Thyroid gland (tissue), 4 donors: ENCODE measurements around the gene SZRD1. TPM values are rescaled to one million over a fixed set of nuclear protein-coding genes. Genes with fewer than 3 reads are reported as not detected.
"Not testable (repeated sequence)": the region's sequence is repeated elsewhere in the genome, so short reads cannot be mapped to it uniquely, and the experiment has no call there.

Experiments used
- DNase-seq, 2 donors: peaks; one replicate each; pipeline ENCODE4 v3.0.0-alpha.2; 2019
- H3K27ac ChIP-seq, 3 donors: fragments of 200-600 bp; sonication (generic); 1 replicate in 2 of 3; 2 replicates in 1 of 3; pipeline ENCODE4 v1.5.1; 2016 to 2019; ENCODE audit warnings: mild to moderate bottlenecking in 1 of 3, moderate library complexity in 1 of 3
- H3K27me3 ChIP-seq: fragments of 200-600 bp; sonication (generic); one replicate; pipeline ENCODE4 v1.5.1; 2019
- H3K36me3 ChIP-seq, 2 donors: fragments of 200-600 bp; sonication (generic); one replicate each; pipeline ENCODE4 v1.5.1; 2016 to 2019
- H3K4me1 ChIP-seq, 2 donors: fragments of 200-600 bp; sonication (generic); one replicate each; pipeline ENCODE4 v1.5.1; 2017 to 2019
- H3K4me3 ChIP-seq, 3 donors: fragments of 200-600 bp; sonication (generic); replicated peaks in 1 of 3; 1 replicate in 2 of 3; 2 replicates in 1 of 3; pipeline ENCODE4 v1.5.1; 2016; ENCODE audit warnings: mild to moderate bottlenecking in 1 of 3
- H3K9me3 ChIP-seq: fragments of 200-600 bp; sonication (generic); one replicate; pipeline ENCODE4 v1.5.1; 2017
- POLR2A ChIP-seq, 2 donors: fragments of 450-650 bp; IDR thresholded peaks; one replicate each; pipeline ENCODE4 v1.6.1; 2017; ENCODE audit warnings: antibody characterized with exemption in 2 of 2, mild to moderate bottlenecking in 2 of 2, moderate library complexity in 1 of 2
- WGBS, 2 donors: methylation state at CpG; one replicate each; pipeline ENCODE4 v1.1.5; 2017; 5-methylcytosine and 5-hydroxymethylcytosine counted together
- intact Hi-C: fragments of 100-400 bp; cut with DNase I; formaldehyde crosslinking; loops from one replicate; pipeline ENCODE4 v1.15.1; 2023
- total RNA-seq, 4 donors: library from RNA; depleted of rRNA; stranded (reverse); fragments of >200 nt; gene quantifications; one replicate each; pipeline ENCODE4 v1.2.3, GENCODE V29; 2016
- TF ChIP-seq, protein P1 (sequence below), 6 experiments: fragments of 200-600 bp in 3 of 6; fragments of 450-650 bp in 3 of 6; sonication (generic) in 3 of 6; IDR thresholded peaks; one replicate each; pipeline ENCODE4 v1.5.1; 2016 to 2019; ENCODE audit warnings: antibody characterized with exemption in 6 of 6, mild to moderate bottlenecking in 2 of 6, inconsistent platforms in 1 of 6, moderate library complexity in 1 of 6

The SZRD1 gene
- total RNA-seq, 4 donors from 2014 or later = 59.4 to 82.8 (median 74.4) TPM

GRCh38 chr1:16334655-16335340, 32.2 kb upstream of the SZRD1 start:
- TF ChIP-seq, protein P1, sequence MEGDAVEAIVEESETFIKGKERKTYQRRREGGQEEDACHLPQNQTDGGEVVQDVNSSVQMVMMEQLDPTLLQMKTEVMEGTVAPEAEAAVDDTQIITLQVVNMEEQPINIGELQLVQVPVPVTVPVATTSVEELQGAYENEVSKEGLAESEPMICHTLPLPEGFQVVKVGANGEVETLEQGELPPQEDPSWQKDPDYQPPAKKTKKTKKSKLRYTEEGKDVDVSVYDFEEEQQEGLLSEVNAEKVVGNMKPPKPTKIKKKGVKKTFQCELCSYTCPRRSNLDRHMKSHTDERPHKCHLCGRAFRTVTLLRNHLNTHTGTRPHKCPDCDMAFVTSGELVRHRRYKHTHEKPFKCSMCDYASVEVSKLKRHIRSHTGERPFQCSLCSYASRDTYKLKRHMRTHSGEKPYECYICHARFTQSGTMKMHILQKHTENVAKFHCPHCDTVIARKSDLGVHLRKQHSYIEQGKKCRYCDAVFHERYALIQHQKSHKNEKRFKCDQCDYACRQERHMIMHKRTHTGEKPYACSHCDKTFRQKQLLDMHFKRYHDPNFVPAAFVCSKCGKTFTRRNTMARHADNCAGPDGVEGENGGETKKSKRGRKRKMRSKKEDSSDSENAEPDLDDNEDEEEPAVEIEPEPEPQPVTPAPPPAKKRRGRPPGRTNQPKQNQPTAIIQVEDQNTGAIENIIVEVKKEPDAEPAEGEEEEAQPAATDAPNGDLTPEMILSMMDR (IDR thresholded peaks at IDR 0.05) = no peak
- no peak for TF ChIP-seq POLR2A (IDR thresholded peaks at IDR 0.05)
- no peak for DNase-seq
- no peak overlapping the region for H3K27ac ChIP-seq
- intact Hi-C loops = no loop called here
- H3K4me1 ChIP-seq = peaks cover 3 to 8% of the 10 kb centered on the region in 2 donors
- H3K27me3 ChIP-seq = no peaks in the 10 kb centered on the region
- H3K9me3 ChIP-seq = no peaks in the 10 kb centered on the region
- no peak overlapping the region for H3K4me3 ChIP-seq
- 92 to 95% methylated on average over 7 of the region's 7 CpGs for WGBS, 2 donors
- H3K36me3 ChIP-seq = no peaks in the 10 kb centered on the region

- no peak overlapping the region for H3K4me3 ChIP-seq
- no peaks in the 10 kb centered on the region for H3K36me3 ChIP-seq
- H3K9me3 ChIP-seq = no peaks in the 10 kb centered on the region
- WGBS, 2 donors = 96 to 97% methylated on average over 5 of the region's 5 CpGs
- no peak overlapping the region for H3K27ac ChIP-seq
- peaks cover 3 to 8% of the 10 kb centered on the region in 2 donors for H3K4me1 ChIP-seq
- H3K27me3 ChIP-seq = no peaks in the 10 kb centered on the region
- no peak for DNase-seq
- intact Hi-C loops = no loop called here
- TF ChIP-seq, protein P1 (IDR thresholded peaks at IDR 0.05) = no peak
- no peak for TF ChIP-seq POLR2A (IDR thresholded peaks at IDR 0.05)
Measured at GRCh38 chr1:16338961-16339360, 28.1 kb upstream of the SZRD1 start.

GRCh38 chr1:16340673-16341072, 26.4 kb upstream of the SZRD1 start:
- DNase-seq = no peak
- WGBS, 2 donors = 88 to 95% methylated on average over 1 of the region's 1 CpG

GRCh38 chr1:16342331-16343062, 24.5 kb upstream of the SZRD1 start:
- Histone ChIP-seq H3K9me3 (no peaks in the 10 kb centered on the region), H3K4me3 (no peak overlapping the region), H3K27ac (no peak overlapping the region), H3K36me3 (no peaks in the 10 kb centered on the region), H3K27me3 (no peaks in the 10 kb centered on the region), H3K4me1 (no peaks in the 10 kb centered on the region)
- 89% methylated on average over 10 of the region's 10 CpGs for WGBS, 2 donors
- no peak for DNase-seq
- TF ChIP-seq, protein P1 (IDR thresholded peaks at IDR 0.05) = no peak
- no peak for TF ChIP-seq POLR2A (IDR thresholded peaks at IDR 0.05)
- intact Hi-C loops = no loop called here

More at GRCh38 chr1:16340673-16341072, 26.4 kb upstream of the SZRD1 start:
- Histone ChIP-seq H3K27me3 (no peaks in the 10 kb centered on the region), H3K4me1 (peaks cover 3 to 8% of the 10 kb centered on the region in 2 donors), H3K36me3 (no peaks in the 10 kb centered on the region), H3K27ac (no peak overlapping the region), H3K9me3 (no peaks in the 10 kb centered on the region), H3K4me3 (no peak overlapping the region)
- intact Hi-C loops = no loop called here
- TF ChIP-seq POLR2A (IDR thresholded peaks at IDR 0.05) = no peak
- TF ChIP-seq, protein P1 (IDR thresholded peaks at IDR 0.05) = no peak

DNA sequence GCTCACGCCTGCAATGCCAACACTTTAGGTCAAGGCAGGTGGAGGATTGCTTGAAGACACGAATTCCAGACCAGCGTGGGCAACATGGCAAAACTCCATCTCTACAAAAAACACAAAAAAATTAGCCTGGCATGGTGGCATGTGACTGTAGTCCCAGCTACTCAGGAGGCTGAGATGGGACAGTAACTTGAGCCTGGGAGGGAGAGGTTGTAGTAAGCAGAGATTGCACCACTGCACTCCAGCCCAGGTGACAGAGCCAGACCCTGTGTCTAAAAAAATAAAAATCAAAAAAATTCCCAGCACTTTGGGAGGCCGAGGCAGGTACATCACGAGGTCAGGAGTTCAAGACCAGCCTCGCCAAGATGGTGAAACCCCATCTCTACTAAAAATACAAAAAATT, 23.8 kb upstream of the SZRD1 start:
- H3K4me1 ChIP-seq, H3K27ac ChIP-seq, intact Hi-C loops, H3K4me3 ChIP-seq, H3K9me3 ChIP-seq, DNase-seq, H3K36me3 ChIP-seq, H3K27me3 ChIP-seq: not testable (repeated sequence)
- WGBS, 2 donors = 85 to 92% methylated on average over 6 of the region's 6 CpGs
